AG10803 (cell line): ENCODE data around the gene LRIG3.

ENCODE experiments used
- DNase-seq: peaks from one replicate; pipeline ENCODE4 v3.0.0; 2010; ENCODE audit warnings: low read depth
- H3K4me3 ChIP-seq: 2 replicates; pipeline ENCODE4 v1.5.1; 2011; ENCODE audit warnings: mild to moderate bottlenecking, low read length, control low read depth
- TF ChIP-seq, protein P1 (sequence below): conservative IDR thresholded peaks from 2 replicates; pipeline ENCODE4 v1.5.1; 2011; ENCODE audit warnings: mild to moderate bottlenecking, low read length, control low read depth, inconsistent platforms

LRIG3 gene

DNA sequence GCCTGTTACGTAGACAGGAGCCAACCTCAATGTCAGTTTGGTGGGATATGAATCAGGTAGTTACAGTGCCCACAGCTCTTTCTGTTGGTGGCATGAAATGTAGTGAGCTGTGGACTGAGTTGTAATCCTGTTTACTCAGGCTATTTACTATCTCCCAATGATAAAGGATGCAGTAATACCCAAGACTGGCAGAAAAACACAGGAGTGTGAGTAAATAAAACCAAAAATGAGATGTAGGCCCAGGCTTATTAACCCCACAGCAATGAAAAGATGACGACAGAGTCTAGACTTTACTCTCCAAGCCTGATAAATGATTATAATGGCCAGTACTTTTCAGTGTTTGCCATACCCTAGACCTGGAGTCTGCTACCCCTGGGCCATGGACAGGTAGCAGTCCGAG is 22.8 kb upstream of the LRIG3 start:
- DNase-seq, result no peak
- H3K4me3 ChIP-seq, result no peak overlapping the region
- TF ChIP-seq, protein P1, sequence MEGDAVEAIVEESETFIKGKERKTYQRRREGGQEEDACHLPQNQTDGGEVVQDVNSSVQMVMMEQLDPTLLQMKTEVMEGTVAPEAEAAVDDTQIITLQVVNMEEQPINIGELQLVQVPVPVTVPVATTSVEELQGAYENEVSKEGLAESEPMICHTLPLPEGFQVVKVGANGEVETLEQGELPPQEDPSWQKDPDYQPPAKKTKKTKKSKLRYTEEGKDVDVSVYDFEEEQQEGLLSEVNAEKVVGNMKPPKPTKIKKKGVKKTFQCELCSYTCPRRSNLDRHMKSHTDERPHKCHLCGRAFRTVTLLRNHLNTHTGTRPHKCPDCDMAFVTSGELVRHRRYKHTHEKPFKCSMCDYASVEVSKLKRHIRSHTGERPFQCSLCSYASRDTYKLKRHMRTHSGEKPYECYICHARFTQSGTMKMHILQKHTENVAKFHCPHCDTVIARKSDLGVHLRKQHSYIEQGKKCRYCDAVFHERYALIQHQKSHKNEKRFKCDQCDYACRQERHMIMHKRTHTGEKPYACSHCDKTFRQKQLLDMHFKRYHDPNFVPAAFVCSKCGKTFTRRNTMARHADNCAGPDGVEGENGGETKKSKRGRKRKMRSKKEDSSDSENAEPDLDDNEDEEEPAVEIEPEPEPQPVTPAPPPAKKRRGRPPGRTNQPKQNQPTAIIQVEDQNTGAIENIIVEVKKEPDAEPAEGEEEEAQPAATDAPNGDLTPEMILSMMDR, result no peak

DNA sequence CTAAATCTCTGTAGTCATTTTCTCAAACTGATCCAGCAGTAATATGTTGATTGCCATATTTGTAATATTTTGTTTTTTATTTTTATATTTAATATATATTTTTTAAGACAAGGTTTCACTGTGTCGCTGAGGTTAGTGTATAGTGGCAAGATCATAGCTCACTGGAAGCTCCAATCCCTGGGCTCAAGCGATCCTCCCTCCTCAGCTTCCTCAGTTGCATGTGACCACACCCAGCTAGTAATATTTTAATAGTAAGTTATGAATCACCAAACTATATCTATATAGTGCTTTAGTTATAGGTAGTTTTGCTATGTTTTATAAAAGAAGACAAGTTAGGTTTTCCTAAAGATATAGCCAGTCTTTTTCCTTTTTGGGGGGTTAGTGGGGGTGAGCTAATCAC is 22.0 kb upstream of the LRIG3 start:
- no peak overlapping the region for H3K4me3 ChIP-seq
- TF ChIP-seq, protein P1, result no peak
- no peak for DNase-seq

- no peak overlapping the region for H3K4me3 ChIP-seq
- DNase-seq, result no peak
- TF ChIP-seq, protein P1, result no peak
These were observed 19.2 kb upstream of the LRIG3 start for GRCh38 chr12:58939399-58940100.

- TF ChIP-seq, protein P1, result no peak
- no peak for DNase-seq
- H3K4me3 ChIP-seq, result no peak overlapping the region
These were observed 18.1 kb upstream of the LRIG3 start for GRCh38 chr12:58938440-58938839.

GRCh38 chr12:58934528-58934927 is 14.2 kb upstream of the LRIG3 start:
- TF ChIP-seq, protein P1, result no peak
- DNase-seq, result no peak
- no peak overlapping the region for H3K4me3 ChIP-seq

DNA sequence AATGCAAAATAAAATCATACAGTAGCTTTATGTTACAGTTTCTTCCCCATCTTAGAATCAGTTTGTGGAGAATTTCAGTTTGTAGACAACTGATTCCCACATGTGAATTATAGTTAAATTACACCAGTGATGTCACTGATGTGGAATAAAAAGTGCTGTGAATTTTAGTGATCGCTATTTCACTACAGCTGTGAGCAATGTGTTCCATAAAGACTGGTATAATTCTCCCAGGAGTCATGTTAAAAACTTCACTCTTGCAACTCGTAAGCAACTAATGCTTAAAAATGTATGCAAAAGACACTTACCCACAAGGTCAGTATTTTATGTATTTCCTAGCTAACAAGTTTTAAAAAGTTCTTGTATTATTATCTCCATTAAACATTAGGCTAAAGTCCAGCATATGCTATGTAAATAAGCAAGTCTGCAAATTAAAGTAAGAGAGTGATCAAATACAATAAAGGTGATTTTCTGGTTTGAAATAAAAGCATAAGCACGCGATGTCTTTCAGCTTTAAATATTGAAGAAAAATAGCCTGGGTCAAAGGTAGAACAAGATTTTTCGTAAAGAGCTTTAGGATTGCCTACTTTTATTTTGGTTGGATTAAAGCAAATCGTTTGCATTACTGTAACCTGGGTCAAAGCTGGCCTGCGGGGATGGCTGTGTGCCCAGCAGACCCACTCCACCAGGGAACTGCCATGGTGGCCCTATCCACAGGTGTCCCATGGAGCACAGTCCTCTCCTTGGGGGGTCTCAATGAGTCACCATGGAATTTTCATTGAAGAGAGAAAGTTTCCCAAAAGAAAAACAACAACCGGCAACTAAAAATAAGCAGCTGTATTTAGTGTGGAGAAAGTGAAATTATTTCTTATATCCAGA is 12.7 kb upstream of the LRIG3 start:
- no peak overlapping the region for H3K4me3 ChIP-seq
- TF ChIP-seq, protein P1, result no peak
- no peak for DNase-seq

- TF ChIP-seq, protein P1, result no peak
- DNase-seq, result no peak
- H3K4me3 ChIP-seq, result no peak overlapping the region
These were observed 11.2 kb upstream of the LRIG3 start for GRCh38 chr12:58931518-58931917.
